Measurements from ENCODE around the gene TAF4.

- TF ChIP-seq SUZ12 (IDR thresholded peaks at IDR 0.05) (no peak), CTBP1 (IDR thresholded peaks at IDR 0.05; ENCODE audit: borderline replicate concordance) (no peak), FOXM1 (IDR thresholded peaks at IDR 0.05; ENCODE audit: borderline replicate concordance) (no peak), SP1 (IDR thresholded peaks at IDR 0.05) (no peak), TARDBP (IDR thresholded peaks at IDR 0.05) (no peak), FOXA1 (IDR thresholded peaks at IDR 0.05) (no peak), BHLHE40 (IDR thresholded peaks at IDR 0.05; ENCODE audit: borderline replicate concordance) (no peak), NFRKB (IDR thresholded peaks at IDR 0.05) (no peak), HDGF (IDR thresholded peaks at IDR 0.05; ENCODE audit: borderline replicate concordance) (no peak), ELF4 (IDR thresholded peaks at IDR 0.05) (no peak), LEF1 (IDR thresholded peaks at IDR 0.05; ENCODE audit: borderline replicate concordance) (no peak), ARNT (IDR thresholded peaks at IDR 0.05) (no peak), PKNOX1 (IDR thresholded peaks at IDR 0.05) (no peak), L3MBTL2 (conservative IDR thresholded peaks at IDR 0.05) (no peak)
These were observed 37.9 kb downstream of the TAF4 start for GRCh38 chr20:62027698-62028321.

All from HEK293T (cell line).